Stimulated activated CD8-positive, alpha-beta memory T cell treated with anti-CD3 and anti-CD28 coated beads, Interleukin-12 subunit alpha, Interleukin-12 subunit beta, amount 100 ng/mL, for 24 hours (primary cell): ENCODE results near the gene KIAA1614.

Source experiments
- DNase-seq: peaks from one replicate; pipeline ENCODE4 v3.0.0-alpha.2; 2020; ENCODE audit errors: extremely low read depth

KIAA1614 gene

DNA sequence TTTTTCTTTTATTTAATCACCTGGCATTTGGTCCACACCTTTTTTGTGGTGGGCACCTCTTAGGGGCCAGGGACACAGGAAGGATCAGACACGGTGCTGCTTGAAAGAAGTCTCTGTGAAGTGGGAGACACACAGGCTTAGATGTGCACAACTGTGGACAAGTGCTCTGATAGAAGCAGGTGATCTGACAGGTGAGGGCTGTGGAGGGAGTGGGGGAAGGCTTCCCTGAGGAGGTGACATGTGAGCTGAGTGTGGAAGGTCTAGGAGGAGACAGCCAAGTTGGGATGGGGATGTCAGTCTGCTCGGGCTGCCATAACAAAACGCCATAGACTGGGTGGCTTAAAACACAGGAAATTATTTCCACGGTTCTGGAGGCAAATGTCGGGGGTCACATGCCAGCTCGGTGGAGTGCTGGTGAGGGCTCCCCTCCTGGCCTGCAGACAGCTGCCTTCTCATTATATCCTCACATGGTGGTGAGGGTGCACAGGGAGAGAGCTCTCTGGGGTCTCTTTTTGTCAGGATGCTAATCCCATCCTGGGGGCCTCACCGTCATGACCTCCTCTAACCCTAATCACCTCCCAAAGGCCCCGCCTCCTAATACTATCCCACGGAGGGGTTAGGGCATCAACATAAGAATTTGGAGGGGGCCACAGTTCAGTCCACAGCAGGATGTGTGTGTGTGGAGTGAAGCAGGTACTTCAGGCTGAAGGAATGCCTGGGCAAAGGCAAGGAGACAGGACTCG is 5.2 kb upstream of the KIAA1614 start:
- DNase-seq, result no peak

- DNase-seq, result no peak
Observed at GRCh38 chr1:180908074-180908765, 4.5 kb upstream of the KIAA1614 start.

- DNase-seq, result no peak
Observed at GRCh38 chr1:180909005-180909414, 3.7 kb upstream of the KIAA1614 start.

- DNase-seq, result no peak
Observed at GRCh38 chr1:180909462-180909976, 3.2 kb upstream of the KIAA1614 start.

- no peak for DNase-seq
Observed at GRCh38 chr1:180911640-180912191, 981 bp upstream of the KIAA1614 start.

DNA sequence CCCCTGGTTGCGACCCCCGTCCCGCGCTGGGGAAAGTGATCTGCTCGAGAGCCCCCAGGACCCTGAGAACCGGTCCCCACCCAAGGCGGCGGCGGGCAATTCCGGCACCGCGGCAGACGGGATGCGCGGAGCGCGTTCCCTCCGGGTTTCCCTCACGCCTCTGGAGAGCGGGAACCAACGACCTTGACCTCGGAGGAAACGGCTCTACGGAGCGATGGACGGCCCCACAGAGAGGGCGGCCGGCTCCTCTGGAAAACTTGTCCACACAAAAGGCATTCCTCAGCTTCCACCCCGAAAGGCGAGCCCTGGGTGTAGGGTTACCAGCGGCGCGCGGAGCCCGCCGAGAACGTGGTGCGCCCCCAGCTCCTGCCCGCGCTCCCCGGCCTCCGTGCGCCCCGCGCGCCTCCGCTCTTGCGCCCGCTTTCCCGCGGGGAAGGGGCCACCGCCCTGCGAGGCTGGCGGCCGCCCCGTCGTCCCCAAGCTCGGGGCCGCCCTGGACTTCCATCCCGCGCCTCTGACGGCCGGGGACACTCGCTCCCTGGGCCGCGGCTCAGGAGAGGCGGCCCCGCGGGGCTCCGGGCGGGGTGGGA is 391 bp upstream of the KIAA1614 start:
- no peak for DNase-seq

DNA sequence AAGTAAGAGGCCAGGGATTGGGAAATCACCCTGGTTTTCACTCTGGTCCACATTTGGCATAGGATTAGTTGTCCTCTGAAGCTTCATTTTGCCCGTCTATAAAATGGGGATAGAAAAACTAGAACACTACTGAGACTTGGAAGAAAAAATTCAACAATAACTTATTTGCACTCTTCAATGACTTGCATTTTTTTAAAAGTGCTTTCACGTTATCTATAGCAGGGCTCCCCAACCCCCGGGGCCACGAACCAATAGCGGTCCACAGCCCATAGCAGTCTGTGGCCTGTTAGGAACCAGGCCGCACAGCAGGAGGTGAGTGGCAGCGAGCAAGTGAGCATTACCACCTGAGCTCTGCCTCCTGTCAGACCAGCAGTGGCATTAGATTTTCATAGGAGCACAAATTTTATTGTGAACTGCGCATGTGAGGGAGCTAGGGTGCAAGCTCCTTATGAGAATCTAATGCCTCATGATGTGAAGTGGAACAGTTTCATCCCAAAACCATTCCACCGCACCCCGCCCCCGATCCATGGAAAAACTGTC is 2.8 kb downstream of the KIAA1614 start:
- DNase-seq, result no peak

GRCh38 chr1:180916012-180916770 is 3.5 kb downstream of the KIAA1614 start:
- DNase-seq, result no peak

DNA sequence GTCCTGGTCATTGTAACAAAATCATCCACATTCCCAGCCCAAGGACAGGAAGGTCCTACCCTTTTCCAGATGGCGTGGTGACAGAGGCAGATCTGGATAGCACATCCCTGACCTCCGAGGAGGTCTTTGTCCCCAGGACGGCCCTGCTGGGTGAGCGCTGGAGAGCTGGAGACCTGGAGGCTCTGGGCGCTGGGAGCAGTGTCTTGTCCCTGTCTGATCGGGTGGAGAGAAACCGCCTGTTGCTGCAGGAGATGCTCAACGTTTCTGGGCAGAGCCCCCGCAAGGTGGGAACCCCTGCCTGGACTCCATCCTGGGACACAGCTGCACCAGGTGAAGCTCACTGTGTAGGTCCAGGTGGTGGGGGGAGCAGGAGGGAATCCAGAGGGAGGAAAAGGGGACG is 4.1 kb downstream of the KIAA1614 start:
- no peak for DNase-seq

GRCh38 chr1:180917306-180918065 is 4.8 kb downstream of the KIAA1614 start:
- no peak for DNase-seq

GRCh38 chr1:180918519-180918918 is 5.8 kb downstream of the KIAA1614 start:
- no peak for DNase-seq

- no peak for DNase-seq
Observed at GRCh38 chr1:180919183-180919700, 6.5 kb downstream of the KIAA1614 start.

- no peak for DNase-seq
Observed at GRCh38 chr1:180920193-180920592, 7.5 kb downstream of the KIAA1614 start.

DNA sequence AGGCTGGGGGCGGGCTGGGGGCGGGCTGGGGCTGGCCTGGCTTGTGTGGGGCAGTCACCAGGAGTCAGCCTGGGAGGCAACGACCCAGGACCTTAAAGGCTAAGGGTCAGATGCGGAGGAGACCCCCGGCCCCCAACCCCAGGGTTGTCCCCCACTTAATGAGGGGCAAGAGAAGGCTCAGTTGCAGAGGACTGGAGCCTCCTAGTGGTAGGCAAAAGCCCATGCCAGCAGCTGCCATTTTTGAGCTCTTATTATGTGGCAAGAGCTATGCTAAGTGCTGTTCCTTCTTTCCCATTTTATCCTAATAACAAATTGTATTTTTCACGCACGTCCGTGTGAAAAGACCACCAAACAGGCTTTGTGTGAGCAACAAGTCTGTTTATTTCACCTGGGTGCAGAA is 8.0 kb downstream of the KIAA1614 start:
- DNase-seq, result no peak

- no peak for DNase-seq
Observed at GRCh38 chr1:180921386-180921785, 8.7 kb downstream of the KIAA1614 start.

- DNase-seq, result no peak
Observed at GRCh38 chr1:180921891-180922630, 9.4 kb downstream of the KIAA1614 start.

GRCh38 chr1:180922631-180923015 is 9.9 kb downstream of the KIAA1614 start:
- no peak for DNase-seq

- DNase-seq, result no peak
Observed at GRCh38 chr1:180923021-180923841, 10.5 kb downstream of the KIAA1614 start.

GRCh38 chr1:180923887-180924286 is 11.2 kb downstream of the KIAA1614 start:
- DNase-seq, result no peak
